ENCODE results near the gene VWA8.

DNA sequence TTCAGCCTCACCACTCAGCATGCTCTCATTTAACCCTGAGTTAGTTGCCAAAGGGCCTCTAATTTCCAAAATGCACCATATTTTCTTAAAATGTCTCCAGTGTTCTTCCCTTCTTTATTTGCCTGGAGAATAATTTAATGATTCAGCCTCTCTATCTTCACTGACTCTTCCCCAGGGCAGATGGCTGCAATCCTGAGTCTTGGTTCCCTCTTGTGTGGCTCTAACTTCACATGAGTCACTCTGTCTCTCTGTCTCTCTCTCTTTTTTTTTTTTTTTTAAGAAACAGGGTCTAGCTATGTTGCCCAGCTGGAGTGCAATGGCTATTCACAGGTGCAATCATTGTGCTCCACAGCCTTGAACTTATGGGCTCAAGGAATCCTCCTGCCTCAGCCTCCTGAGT, 251.4 kb downstream of the VWA8 start:
- TF ChIP-seq CTCF (optimal IDR thresholded peaks at IDR 0.05 in 1 of 3, IDR thresholded peaks at IDR 0.05 in 1 of 3, conservative IDR thresholded peaks at IDR 0.05 in 1 of 3; ENCODE audit: extremely low read depth in 1 of 3, insufficient read depth in 2 of 3, low read length in 3 of 3) (no peak), EZH2 (IDR thresholded peaks at IDR 0.05; ENCODE audit: low read length) (no peak)
